ENCODE measurements around the gene KLHDC10.
"Not testable (repeated sequence)": the region's sequence is repeated elsewhere in the genome, so short reads cannot be mapped to it uniquely, and the experiment has no call there.

The KLHDC10 gene

GRCh38 chr7:130145424-130146100 lies 75.2 kb downstream of the KLHDC10 start:
- Histone ChIP-seq H3K9me3 (ENCODE audit: control insufficient read depth in 2 of 2, low read length in 2 of 2) (no peaks in the 10 kb centered on the region), H3K4me1 (ENCODE audit: control insufficient read depth in 2 of 2, insufficient read depth in 2 of 2, low read length in 2 of 2) (peaks cover 25 to 38% of the 10 kb centered on the region in 2 donors), H3K9ac (ENCODE audit: low read depth in 1 of 2, low read length in 2 of 2) (no peak overlapping the region), H3K27me3 (ENCODE audit: control insufficient read depth in 2 of 2, insufficient read depth in 2 of 2, low read length in 2 of 2) (no peaks in the 10 kb centered on the region), H3K36me3 (ENCODE audit: control insufficient read depth in 2 of 2, insufficient read depth in 2 of 2, low read length in 2 of 2) (no peaks in the 10 kb centered on the region), H3K27ac (ENCODE audit: low read depth in 2 of 2, low read length in 2 of 2) (peak overlapping the region; percentile 74), H3K4me3 (ENCODE audit: low read length in 2 of 2) (no peak overlapping the region)

GRCh38 chr7:130146142-130146541 lies 75.8 kb downstream of the KLHDC10 start:
- H3K9ac ChIP-seq (ENCODE audit: low read depth in 1 of 2, low read length in 2 of 2); H3K4me3 ChIP-seq (ENCODE audit: low read length in 2 of 2); H3K27ac ChIP-seq (ENCODE audit: low read depth in 2 of 2, low read length in 2 of 2); H3K9me3 ChIP-seq (ENCODE audit: control insufficient read depth in 2 of 2, low read length in 2 of 2); H3K27me3 ChIP-seq (ENCODE audit: control insufficient read depth in 2 of 2, insufficient read depth in 2 of 2, low read length in 2 of 2); H3K36me3 ChIP-seq (ENCODE audit: control insufficient read depth in 2 of 2, insufficient read depth in 2 of 2, low read length in 2 of 2): not testable (repeated sequence)
- peaks cover 21 to 34% of the 10 kb centered on the region in 2 donors for H3K4me1 ChIP-seq (ENCODE audit: control insufficient read depth in 2 of 2, insufficient read depth in 2 of 2, low read length in 2 of 2)

- H3K27ac ChIP-seq (ENCODE audit: low read depth in 2 of 2, low read length in 2 of 2): no peak overlapping the region
Measured at GRCh38 chr7:130146693-130147405, 76.5 kb downstream of the KLHDC10 start.

DNA sequence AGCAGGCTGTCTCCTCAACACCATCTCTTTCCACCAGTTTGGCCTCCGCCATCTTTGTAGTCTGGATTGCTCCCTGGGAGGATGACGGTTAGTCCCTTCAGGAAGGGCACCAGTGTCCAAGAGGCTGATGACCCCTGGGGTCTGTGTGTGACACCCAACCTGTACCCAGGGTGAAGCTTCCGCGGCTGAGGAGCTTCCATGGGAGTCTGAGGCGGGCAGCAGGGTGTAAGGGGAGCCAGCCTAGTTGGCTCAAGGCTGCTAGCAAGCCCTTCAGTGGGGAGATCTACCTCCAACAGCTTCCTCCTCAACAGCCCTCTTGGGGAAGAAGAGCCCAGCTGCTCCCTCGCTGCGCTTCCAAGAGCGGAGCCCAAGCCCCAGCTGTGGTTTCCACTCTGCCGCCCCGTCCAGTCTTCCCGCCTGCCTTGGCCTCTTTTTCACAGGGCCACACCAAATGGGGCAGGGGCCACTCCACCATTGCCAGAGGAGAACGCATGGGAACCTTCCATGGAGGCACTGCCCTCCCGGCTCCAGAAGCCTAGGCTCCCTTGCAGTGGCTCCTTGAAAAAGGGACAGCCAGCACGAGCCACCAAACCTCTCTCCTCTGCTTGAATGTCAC lies 77.5 kb downstream of the KLHDC10 start:
- H3K36me3 ChIP-seq (ENCODE audit: control insufficient read depth in 2 of 2, insufficient read depth in 2 of 2, low read length in 2 of 2): no peaks in the 10 kb centered on the region
- H3K9me3 ChIP-seq (ENCODE audit: control insufficient read depth in 2 of 2, low read length in 2 of 2): no peaks in the 10 kb centered on the region
- peaks cover 14 to 22% of the 10 kb centered on the region in 2 donors for H3K4me1 ChIP-seq (ENCODE audit: control insufficient read depth in 2 of 2, insufficient read depth in 2 of 2, low read length in 2 of 2)
- no peak overlapping the region for H3K4me3 ChIP-seq (ENCODE audit: low read length in 2 of 2)
- no peak overlapping the region for H3K9ac ChIP-seq (ENCODE audit: low read depth in 1 of 2, low read length in 2 of 2)
- no peak overlapping the region for H3K27ac ChIP-seq (ENCODE audit: low read depth in 2 of 2, low read length in 2 of 2)
- H3K27me3 ChIP-seq (ENCODE audit: control insufficient read depth in 2 of 2, insufficient read depth in 2 of 2, low read length in 2 of 2): no peaks in the 10 kb centered on the region

More at GRCh38 chr7:130146693-130147405, 76.5 kb downstream of the KLHDC10 start:
- Histone ChIP-seq H3K27me3 (ENCODE audit: control insufficient read depth in 2 of 2, insufficient read depth in 2 of 2, low read length in 2 of 2) (no peaks in the 10 kb centered on the region), H3K9me3 (ENCODE audit: control insufficient read depth in 2 of 2, low read length in 2 of 2) (no peaks in the 10 kb centered on the region), H3K4me1 (ENCODE audit: control insufficient read depth in 2 of 2, insufficient read depth in 2 of 2, low read length in 2 of 2) (peaks cover 19 to 29% of the 10 kb centered on the region in 2 donors), H3K36me3 (ENCODE audit: control insufficient read depth in 2 of 2, insufficient read depth in 2 of 2, low read length in 2 of 2) (no peaks in the 10 kb centered on the region), H3K9ac (ENCODE audit: low read depth in 1 of 2, low read length in 2 of 2) (no peak overlapping the region), H3K4me3 (ENCODE audit: low read length in 2 of 2) (no peak overlapping the region)

- H3K9me3 ChIP-seq (ENCODE audit: control insufficient read depth in 2 of 2, low read length in 2 of 2): no peaks in the 10 kb centered on the region
- H3K4me3 ChIP-seq (ENCODE audit: low read length in 2 of 2): no peak overlapping the region
- no peaks in the 10 kb centered on the region for H3K36me3 ChIP-seq (ENCODE audit: control insufficient read depth in 2 of 2, insufficient read depth in 2 of 2, low read length in 2 of 2)
- no peak overlapping the region for H3K9ac ChIP-seq (ENCODE audit: low read depth in 1 of 2, low read length in 2 of 2)
- no peak overlapping the region for H3K27ac ChIP-seq (ENCODE audit: low read depth in 2 of 2, low read length in 2 of 2)
- H3K27me3 ChIP-seq (ENCODE audit: control insufficient read depth in 2 of 2, insufficient read depth in 2 of 2, low read length in 2 of 2): no peaks in the 10 kb centered on the region
- H3K4me1 ChIP-seq (ENCODE audit: control insufficient read depth in 2 of 2, insufficient read depth in 2 of 2, low read length in 2 of 2): peaks cover 16 to 27% of the 10 kb centered on the region in 2 donors
Measured at GRCh38 chr7:130148561-130148960, 78.2 kb downstream of the KLHDC10 start.

- H3K27ac ChIP-seq (ENCODE audit: low read depth in 2 of 2, low read length in 2 of 2): peak overlapping the region; percentile 18 to 32
- H3K4me1 ChIP-seq (ENCODE audit: control insufficient read depth in 2 of 2, insufficient read depth in 2 of 2, low read length in 2 of 2): peaks cover 21 to 31% of the 10 kb centered on the region in 2 donors
- H3K36me3 ChIP-seq (ENCODE audit: control insufficient read depth in 2 of 2, insufficient read depth in 2 of 2, low read length in 2 of 2): no peaks in the 10 kb centered on the region
- no peaks in the 10 kb centered on the region for H3K9me3 ChIP-seq (ENCODE audit: control insufficient read depth in 2 of 2, low read length in 2 of 2)
- no peaks in the 10 kb centered on the region for H3K27me3 ChIP-seq (ENCODE audit: control insufficient read depth in 2 of 2, insufficient read depth in 2 of 2, low read length in 2 of 2)
- H3K4me3 ChIP-seq (ENCODE audit: low read length in 2 of 2): peak overlapping the region; percentile 26 to 49
- H3K9ac ChIP-seq (ENCODE audit: low read depth in 1 of 2, low read length in 2 of 2): peak overlapping the region in 1 of 2 donors; percentile 41
Measured at GRCh38 chr7:130149281-130150139, 79.2 kb downstream of the KLHDC10 start.

DNA sequence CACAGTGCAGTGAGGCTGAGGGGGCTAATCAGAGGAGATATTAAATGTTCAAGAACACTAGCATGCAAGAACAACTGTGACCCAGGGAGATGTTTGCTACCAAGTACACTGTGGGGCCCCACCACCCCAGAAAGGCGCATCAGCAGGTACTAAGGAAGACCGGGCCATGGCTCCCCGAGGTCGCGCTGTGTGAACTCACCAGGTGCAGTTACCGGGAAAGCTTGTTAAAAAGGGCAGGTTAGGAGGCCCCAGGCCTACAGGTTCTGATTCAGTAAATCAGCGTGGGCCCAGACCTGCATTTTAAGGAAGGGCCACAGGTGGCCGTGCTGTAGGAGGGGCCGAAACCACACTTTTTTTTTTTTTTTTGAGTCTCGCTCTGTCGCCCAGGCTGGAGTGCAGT lies 80.3 kb downstream of the KLHDC10 start:
- no peaks in the 10 kb centered on the region for H3K36me3 ChIP-seq (ENCODE audit: control insufficient read depth in 2 of 2, insufficient read depth in 2 of 2, low read length in 2 of 2)
- H3K27ac ChIP-seq (ENCODE audit: low read depth in 2 of 2, low read length in 2 of 2): no peak overlapping the region
- H3K9me3 ChIP-seq (ENCODE audit: control insufficient read depth in 2 of 2, low read length in 2 of 2): no peaks in the 10 kb centered on the region
- H3K27me3 ChIP-seq (ENCODE audit: control insufficient read depth in 2 of 2, insufficient read depth in 2 of 2, low read length in 2 of 2): no peaks in the 10 kb centered on the region
- H3K4me1 ChIP-seq (ENCODE audit: control insufficient read depth in 2 of 2, insufficient read depth in 2 of 2, low read length in 2 of 2): peaks cover 14 to 25% of the 10 kb centered on the region in 2 donors
- H3K9ac ChIP-seq (ENCODE audit: low read depth in 1 of 2, low read length in 2 of 2): no peak overlapping the region
- H3K4me3 ChIP-seq (ENCODE audit: low read length in 2 of 2): no peak overlapping the region

- peaks cover 13 to 23% of the 10 kb centered on the region in 2 donors for H3K4me1 ChIP-seq (ENCODE audit: control insufficient read depth in 2 of 2, insufficient read depth in 2 of 2, low read length in 2 of 2)
- H3K9ac ChIP-seq (ENCODE audit: low read depth in 1 of 2, low read length in 2 of 2): no peak overlapping the region
- H3K36me3 ChIP-seq (ENCODE audit: control insufficient read depth in 2 of 2, insufficient read depth in 2 of 2, low read length in 2 of 2): no peaks in the 10 kb centered on the region
- no peak overlapping the region for H3K4me3 ChIP-seq (ENCODE audit: low read length in 2 of 2)
- H3K9me3 ChIP-seq (ENCODE audit: control insufficient read depth in 2 of 2, low read length in 2 of 2): no peaks in the 10 kb centered on the region
- no peaks in the 10 kb centered on the region for H3K27me3 ChIP-seq (ENCODE audit: control insufficient read depth in 2 of 2, insufficient read depth in 2 of 2, low read length in 2 of 2)
- H3K27ac ChIP-seq (ENCODE audit: low read depth in 2 of 2, low read length in 2 of 2): no peak overlapping the region
Measured at GRCh38 chr7:130151591-130152492, 81.5 kb downstream of the KLHDC10 start.

- H3K9me3 ChIP-seq (ENCODE audit: control insufficient read depth in 2 of 2, low read length in 2 of 2): no peaks in the 10 kb centered on the region
- no peaks in the 10 kb centered on the region for H3K27me3 ChIP-seq (ENCODE audit: control insufficient read depth in 2 of 2, insufficient read depth in 2 of 2, low read length in 2 of 2)
- no peak overlapping the region for H3K27ac ChIP-seq (ENCODE audit: low read depth in 2 of 2, low read length in 2 of 2)
- no peak overlapping the region for H3K9ac ChIP-seq (ENCODE audit: low read depth in 1 of 2, low read length in 2 of 2)
- peaks cover 13 to 23% of the 10 kb centered on the region in 2 donors for H3K4me1 ChIP-seq (ENCODE audit: control insufficient read depth in 2 of 2, insufficient read depth in 2 of 2, low read length in 2 of 2)
- H3K36me3 ChIP-seq (ENCODE audit: control insufficient read depth in 2 of 2, insufficient read depth in 2 of 2, low read length in 2 of 2): peaks cover 0 to 1% of the 10 kb centered on the region in 2 donors
- H3K4me3 ChIP-seq (ENCODE audit: low read length in 2 of 2): no peak overlapping the region
Measured at GRCh38 chr7:130152493-130153210, 82.3 kb downstream of the KLHDC10 start.

Data from mucosa of rectum (tissue), 2 donors.